Right ventricle myocardium superior (tissue), 1 donor: ENCODE measurements around the gene RNH1. TPM values are rescaled to one million over a fixed set of nuclear protein-coding genes. Genes with fewer than 3 reads are reported as not detected.

ENCODE experiments used
- ATAC-seq: fragments of 200-7000 bp; cut with Tn5 transposase; one replicate; pipeline ENCODE4 v1.9.1; 2020; ENCODE audit warnings: mild to moderate bottlenecking; ENCODE audit not compliant: poor library complexity
- DNase-seq: peaks from one replicate; pipeline ENCODE4 v3.0.0-alpha.2; 2020
- intact Hi-C: fragments of 100-400 bp; cut with DNase I; formaldehyde crosslinking; loops from one replicate; pipeline ENCODE4 v1.11.2; 2022
- total RNA-seq: library from RNA; stranded (reverse); fragmentation: NEBNext Ultra II Directional; extraction: Animal tissue kit (Norgen Biotek cat#: 25700); gene quantifications from one replicate; pipeline ENCODE4 v1.2.1, GENCODE V29; 2021
- donor health status: DM: no; HTN: yes; CAD: no; lungs with severe emphysema.

RNH1 gene
- total RNA-seq, 1 donor from 2014 or later, result 171 TPM

- no peak for DNase-seq
- ATAC-seq, result no peak
- intact Hi-C loops, result no loop called here
Observed at GRCh38 chr11:540583-541432, 33.8 kb upstream of the RNH1 start.

- intact Hi-C loops, result no loop called here
- DNase-seq, result no peak
Observed at GRCh38 chr11:539971-540481, 33.0 kb upstream of the RNH1 start.

GRCh38 chr11:538431-539051 lies 31.5 kb upstream of the RNH1 start:
- ATAC-seq, result no peak
- DNase-seq, result no peak
- intact Hi-C loops, result no loop called here

More at GRCh38 chr11:539971-540481, 33.0 kb upstream of the RNH1 start:
- no peak for ATAC-seq

- intact Hi-C loops, result no loop called here
- no peak for ATAC-seq
- DNase-seq, result no peak
Observed at GRCh38 chr11:537622-538430, 30.8 kb upstream of the RNH1 start.

- DNase-seq (peak; percentile 87), ATAC-seq (peak; percentile 18)
- intact Hi-C loops, result no loop called here
Observed at GRCh38 chr11:536841-537621, 30.0 kb upstream of the RNH1 start, which contains the start of gene LRRC56. LRRC56 (plus strand) TSS chr11:537527; CDS start chr11:540685, 3,158 bp downstream.

- ATAC-seq (peak; percentile 95), DNase-seq (peak; percentile 97)
- intact Hi-C loops, result no loop called here
Observed at GRCh38 chr11:535519-536454, 28.7 kb upstream of the RNH1 start, which contains the start of gene HRAS. HRAS (minus strand) TSS chr11:535576.

- no peak for ATAC-seq
- no peak for DNase-seq
- intact Hi-C loops, result no loop called here
Observed at GRCh38 chr11:535210-535518, 28.1 kb upstream of the RNH1 start.

- DNase-seq (peak; percentile 56), ATAC-seq (no peak)
- intact Hi-C loops, result no loop called here
Observed at GRCh38 chr11:534396-535209, 27.6 kb upstream of the RNH1 start.

GRCh38 chr11:533586-534395 lies 26.7 kb upstream of the RNH1 start:
- ATAC-seq (no peak), DNase-seq (peak; percentile 39)
- intact Hi-C loops, result no loop called here

GRCh38 chr11:532986-533585 lies 26.0 kb upstream of the RNH1 start:
- DNase-seq (no peak), ATAC-seq (no peak)
- intact Hi-C loops, result no loop called here

GRCh38 chr11:532527-532985 lies 25.5 kb upstream of the RNH1 start:
- intact Hi-C loops, result no loop called here
- DNase-seq, result no peak
- no peak for ATAC-seq

- DNase-seq (no peak), ATAC-seq (no peak)
- intact Hi-C loops, result no loop called here
Observed at GRCh38 chr11:531919-532526, 25.0 kb upstream of the RNH1 start.

- intact Hi-C loops, result no loop called here
- DNase-seq, result no peak
Observed at GRCh38 chr11:530960-531831, 24.2 kb upstream of the RNH1 start.

GRCh38 chr11:529728-530411 lies 22.8 kb upstream of the RNH1 start:
- no peak for DNase-seq
- ATAC-seq, result no peak
- intact Hi-C loops, result no loop called here

More at GRCh38 chr11:530960-531831, 24.2 kb upstream of the RNH1 start:
- no peak for ATAC-seq
